GDM1 (cell line): ENCODE measurements around the gene CPNE9.
A peak's percentile ranks its signal among the peaks of the same experiment; 100 is the strongest.

Experiments
- DNase-seq: peaks from one replicate; lab custom pipeline; 2025; lab: John Stamatoyannopoulos, UW

Gene CPNE9

DNA sequence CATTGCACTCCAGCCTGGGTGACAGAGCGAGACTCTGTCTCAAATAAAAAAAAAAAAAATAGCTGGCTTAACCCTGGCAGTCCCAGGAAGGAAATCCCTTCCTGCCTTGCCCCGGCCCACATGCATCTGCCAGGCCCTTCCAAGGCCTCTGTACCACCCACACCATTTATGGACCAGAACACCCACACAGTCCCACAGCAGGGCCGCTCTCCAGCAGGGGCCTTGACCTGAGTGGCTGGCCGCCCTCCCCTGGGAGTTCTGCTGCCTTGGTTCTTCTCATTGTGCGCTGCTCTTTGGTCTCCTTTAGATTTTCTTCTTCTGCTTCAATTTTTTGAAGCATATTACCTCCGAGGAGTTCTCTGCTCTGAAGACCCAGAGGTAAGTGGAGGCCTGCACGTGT, 16.1 kb upstream of the CPNE9 start:
- DNase-seq = no peak

DNA sequence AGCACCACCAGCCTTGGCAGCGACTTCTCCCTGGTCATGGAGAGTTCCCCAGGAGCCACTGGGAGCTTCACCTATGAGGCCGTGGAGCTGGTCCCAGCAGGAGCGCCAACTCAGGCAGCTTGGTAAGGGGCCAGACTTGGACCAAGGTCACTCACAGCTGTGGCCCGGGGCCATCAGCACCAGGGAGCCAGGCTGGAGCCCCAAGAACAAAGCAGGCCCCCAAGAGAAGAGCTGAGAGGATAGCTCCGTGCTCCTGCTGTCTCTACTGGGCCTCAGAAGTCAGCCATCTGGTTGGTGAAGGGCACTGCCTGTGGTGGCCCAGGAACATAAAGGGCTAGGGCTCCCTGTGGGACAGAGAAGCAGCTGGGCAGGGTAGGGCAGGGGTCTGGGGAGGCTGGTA, 14.7 kb upstream of the CPNE9 start:
- no peak for DNase-seq

DNA sequence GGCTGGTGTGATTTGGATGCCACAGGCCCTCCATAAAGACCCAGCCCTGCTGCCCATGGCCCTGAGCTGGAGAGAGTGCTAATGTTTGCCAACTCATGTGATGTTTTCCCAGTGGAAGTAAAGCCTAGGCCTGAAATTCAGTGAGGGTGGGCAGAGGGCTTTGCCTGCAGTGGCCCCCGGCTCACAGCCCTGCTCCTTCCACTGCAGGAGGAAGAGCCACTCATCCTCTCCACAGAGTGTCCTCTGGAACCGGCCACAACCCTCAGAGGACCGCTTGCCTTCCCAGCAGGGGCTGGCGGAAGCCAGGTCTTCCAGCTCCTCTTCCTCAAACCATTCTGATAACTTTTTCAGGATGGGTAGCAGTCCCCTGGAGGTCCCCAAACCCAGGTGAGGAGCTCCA, 13.9 kb upstream of the CPNE9 start:
- DNase-seq = no peak

DNA sequence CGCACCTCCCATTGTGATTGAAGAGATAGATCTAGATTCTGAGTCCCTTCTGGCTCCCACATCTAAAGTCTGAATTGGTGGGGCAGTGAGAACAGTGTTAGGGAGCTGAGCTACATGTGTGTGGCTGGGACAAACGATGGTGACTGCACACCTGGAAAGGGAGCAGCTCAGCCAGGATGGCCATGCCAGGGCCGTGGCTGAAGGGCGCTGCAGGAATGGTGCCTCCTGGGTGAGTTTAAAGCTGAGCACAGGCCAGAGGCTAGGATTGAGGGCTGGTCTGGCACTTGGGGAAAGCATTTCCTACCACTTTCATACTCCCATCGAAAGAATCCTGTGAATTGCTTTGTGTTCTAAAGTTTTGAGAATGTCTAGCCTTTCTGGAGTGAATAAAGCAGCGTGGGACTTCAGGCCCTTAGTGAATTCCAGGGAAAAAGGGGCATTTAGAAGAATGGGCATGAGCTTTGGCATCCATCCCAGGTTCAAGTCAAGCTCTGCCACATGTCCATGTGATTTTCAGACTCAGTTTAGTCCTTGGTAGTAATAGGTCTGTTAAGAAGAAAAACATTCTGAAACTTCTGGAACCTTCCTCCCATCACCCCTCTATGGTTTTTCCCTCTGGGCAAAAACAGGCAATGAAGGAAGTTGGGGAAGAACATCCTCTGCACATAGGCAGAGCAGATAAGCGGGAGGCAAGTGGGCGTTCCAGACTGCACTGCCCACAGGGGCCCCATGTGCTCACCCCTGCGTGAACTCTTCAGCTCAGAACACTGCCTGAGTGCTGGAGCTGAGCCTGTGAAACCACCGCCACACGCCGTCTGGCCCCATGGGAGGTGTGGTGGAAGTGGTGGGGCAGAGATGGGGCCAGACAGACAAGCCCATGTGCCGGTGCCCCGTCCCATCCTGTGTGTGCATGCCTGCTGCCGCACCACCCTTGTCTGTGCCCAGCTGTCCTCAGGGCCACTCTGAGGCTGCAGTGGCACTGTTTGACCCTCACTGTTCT, 12.9 kb upstream of the CPNE9 start:
- DNase-seq = no peak

DNA sequence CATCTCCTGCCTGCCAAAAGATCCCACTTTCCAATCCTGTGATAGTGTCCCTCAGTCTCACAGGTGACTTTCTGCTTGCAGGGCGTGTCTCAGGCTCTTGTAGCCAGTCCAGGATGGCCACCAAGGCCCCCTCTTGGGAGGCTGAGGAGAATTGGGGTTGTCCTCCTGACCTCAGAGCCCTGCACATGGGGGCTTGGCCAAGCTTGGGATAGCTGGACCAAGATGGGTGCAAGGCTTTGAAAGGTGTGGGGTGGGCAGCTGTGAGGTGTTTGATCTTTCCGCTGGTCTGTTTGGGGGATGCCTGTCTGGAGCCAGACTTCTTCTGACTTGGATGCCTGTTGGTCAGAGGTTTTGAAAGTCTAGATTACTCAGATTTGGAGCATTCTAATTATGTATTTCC, 12.0 kb upstream of the CPNE9 start:
- DNase-seq = no peak

DNA sequence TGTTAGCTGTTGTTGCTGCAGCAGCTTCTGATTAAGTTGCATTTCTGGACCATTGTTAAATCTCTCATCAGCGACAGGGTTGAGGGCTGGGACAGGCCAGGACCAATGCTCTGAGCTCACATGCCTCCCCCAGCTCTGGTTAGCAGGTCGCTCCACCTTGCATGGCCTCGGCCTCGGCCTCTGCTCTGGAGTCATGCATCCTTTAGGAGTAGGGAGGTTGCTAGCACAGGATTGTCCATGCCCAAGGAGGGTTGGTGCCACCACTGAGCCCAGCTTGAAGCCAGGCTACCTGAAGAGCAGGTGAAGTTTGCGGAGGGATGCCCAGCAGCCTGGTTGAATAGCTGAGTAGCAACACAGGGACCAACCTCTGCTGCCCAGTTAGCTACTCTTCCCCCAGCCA, 11.2 kb upstream of the CPNE9 start:
- DNase-seq = no peak

DNA sequence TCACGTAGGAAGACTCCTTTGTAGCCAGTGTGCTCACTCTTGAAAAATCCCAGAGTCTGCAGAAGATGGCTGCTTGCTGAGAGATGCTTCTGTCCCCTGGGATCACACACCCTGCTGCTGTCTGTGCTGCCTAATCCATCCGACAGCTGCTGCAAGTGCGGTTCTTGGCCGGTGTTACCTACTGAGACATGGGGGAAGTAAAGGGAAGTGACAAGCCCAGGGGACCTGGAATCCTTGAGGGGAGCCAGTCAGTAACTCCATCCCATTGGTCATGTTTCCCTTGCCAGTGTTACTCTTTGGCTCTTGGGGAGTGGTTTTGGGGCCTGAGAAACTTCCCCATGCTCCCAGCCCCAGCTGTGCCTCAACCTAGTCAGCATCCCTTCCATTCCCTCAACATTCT, 8.3 kb upstream of the CPNE9 start:
- DNase-seq = no peak

DNA sequence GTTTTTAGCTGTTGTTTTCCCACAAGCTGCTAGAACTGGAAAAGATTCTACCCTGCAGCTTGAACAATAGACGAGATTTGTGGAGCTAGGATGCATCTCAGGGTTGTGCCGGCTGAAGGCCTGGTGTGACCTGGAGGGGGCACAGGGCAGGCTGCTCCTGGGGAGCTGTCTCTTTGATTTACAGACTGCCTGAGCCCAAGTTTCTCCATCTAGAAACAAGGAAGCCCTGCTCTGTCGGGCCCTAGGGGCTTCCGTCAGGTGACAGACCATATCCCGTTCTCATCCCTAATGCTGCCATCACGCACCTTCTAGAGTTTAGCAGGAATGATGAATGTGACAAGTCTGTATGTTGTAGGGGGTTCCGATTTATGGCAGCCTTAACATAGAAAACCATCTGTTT, 7.9 kb upstream of the CPNE9 start:
- DNase-seq = no peak

DNA sequence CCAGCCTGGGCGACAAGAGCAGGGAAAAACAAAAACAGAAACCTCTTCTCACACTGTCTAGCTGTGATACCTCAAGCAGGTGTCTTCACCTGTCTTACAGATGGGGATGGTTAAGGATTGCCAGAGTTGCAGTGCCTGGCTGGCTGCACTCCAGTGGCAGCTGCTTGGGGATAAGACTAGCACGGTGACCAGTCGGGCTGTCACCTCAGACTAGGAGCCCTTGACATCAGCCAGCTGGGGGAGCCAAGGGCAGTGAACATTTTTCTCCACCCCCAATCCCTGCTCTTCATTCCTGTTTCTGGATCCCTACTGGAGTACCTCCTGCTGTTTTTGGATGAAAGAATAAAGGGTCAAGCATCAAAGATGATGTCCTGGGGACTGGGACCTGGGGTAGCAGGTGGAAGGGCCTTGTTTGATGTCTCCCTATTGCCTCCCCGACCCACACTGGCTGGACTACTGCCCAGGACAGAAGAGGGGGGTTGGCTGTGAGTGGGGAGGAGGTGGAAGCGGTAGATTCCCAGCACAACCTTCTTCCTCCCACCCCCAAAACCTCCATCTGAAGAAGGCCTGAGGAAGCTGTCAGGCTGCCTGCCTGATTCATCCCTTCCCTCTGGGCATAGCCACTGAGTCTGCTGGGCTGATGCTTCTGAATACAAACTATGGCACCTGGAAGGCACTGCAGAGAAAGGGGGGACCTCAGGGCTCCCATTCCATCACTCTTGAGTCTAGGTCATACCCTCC, 7.0 kb upstream of the CPNE9 start:
- DNase-seq = no peak

DNA sequence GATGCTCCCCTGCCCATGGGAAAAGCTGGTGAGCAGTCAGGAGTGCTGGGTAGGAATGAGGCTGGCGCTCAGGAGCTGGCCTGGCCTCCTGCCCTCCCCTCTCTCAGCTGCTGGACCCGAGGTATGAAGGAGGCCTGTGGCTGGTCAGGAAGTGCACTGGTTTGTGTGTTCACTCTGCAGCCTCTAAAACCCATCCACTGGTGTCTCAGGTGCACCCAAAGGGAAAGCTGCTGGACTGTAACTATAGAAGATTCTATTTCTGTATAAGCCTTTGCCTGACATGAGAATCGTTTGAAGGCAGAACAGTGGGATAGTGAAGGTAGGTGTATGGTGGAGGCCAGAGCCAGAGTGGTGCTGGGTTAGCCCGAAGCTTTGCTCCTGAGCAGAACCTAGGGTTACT, 5.7 kb upstream of the CPNE9 start:
- no peak for DNase-seq

DNA sequence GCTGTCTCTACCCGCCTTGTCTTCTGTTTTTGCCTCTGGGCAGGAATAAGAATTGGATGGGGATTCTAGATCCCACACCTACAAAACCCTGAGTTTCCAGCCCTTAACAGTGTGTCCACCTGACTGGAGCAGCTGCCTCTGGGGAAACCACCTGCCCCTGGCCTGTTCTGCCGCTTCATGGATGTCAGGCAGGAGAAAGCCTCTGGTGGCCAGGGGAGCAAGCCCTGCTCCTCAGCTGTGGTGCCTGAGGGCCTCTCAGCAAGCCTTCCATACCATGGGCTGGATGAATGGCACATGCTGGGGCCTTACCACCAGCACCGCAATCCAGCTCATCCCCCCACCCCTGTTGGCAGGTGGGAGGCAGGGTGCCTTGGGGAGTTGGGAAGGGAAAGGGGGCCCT, 5.3 kb upstream of the CPNE9 start:
- DNase-seq = no peak

DNA sequence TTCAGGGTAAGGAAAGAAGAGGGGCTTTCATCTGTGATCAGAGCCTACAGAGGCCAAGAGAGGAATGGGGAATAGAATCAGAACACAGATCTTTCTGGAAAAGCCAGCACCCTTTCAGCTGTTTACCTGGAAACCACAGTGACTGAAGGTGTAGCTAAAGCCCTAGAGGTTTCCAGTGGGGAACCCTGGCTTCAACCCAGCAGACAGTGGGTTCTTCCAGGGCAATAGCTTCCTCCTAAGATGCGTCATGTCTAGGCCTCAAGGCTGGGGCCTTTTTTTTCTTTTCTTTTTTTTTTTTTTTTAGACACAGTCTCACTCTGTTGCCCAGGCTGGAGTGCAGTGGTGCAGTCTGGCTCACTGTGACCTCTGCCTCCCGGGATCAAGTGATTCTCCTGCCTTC, 3.1 kb upstream of the CPNE9 start:
- DNase-seq = no peak

DNA sequence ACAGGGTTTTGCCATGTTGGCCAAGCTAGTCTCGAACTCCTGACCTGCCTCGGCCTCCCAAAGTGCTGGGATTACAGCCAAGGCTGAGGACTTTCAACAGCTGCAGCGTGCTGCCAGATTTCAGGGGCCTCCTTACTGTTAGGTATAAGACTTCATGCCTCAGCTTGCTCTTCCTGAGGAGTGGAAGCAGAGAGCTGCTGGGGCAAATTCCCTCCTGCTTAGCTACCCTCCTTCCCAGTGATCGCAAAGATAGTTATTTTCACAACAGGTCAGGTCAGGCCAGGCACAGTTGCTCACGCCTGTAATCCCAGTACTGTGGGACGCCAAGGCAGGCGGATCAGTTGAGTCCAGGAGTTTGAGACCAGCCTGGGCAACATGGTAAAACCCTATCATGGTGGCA, 2.6 kb upstream of the CPNE9 start:
- no peak for DNase-seq

DNA sequence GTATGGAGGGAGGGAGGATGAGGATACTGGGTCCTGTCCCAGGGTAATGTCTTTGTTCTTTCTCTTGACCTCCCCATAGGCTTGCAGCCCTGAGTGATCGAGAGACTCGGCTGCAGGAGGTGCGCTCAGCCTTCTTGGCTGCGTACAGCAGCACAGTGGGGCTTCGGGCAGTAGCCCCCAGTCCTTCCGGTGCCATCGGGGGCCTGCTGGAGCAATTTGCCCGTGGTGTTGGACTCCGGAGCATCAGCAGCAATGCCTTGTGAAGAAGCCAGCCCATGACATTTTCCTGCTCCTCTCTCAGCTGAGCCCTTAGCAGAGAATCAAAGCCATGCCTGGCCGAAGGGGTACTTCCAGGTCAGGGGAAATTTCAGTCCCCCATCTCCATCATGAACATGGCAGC, 1.9 kb upstream of the CPNE9 start:
- DNase-seq = no peak

DNA sequence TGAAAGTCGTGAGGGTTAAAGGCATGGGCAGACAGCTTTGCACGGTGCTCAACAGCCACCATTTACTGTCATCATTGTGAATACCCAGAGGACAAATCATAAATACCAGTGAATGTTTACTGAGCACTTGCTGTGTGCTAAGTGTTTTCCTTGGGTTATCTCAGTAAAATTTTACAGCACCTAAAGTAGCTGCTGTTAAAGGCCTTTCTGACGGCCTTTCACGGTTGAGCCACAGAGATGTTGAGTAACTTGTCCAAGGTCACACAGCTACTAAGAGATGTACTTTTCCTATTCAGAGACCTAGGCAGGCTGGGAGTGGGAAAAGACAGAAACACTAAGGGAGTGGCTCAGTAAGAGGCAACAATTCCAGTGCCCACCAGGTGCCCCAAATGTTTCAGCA, 393 bp upstream of the CPNE9 start:
- DNase-seq = no peak

DNA sequence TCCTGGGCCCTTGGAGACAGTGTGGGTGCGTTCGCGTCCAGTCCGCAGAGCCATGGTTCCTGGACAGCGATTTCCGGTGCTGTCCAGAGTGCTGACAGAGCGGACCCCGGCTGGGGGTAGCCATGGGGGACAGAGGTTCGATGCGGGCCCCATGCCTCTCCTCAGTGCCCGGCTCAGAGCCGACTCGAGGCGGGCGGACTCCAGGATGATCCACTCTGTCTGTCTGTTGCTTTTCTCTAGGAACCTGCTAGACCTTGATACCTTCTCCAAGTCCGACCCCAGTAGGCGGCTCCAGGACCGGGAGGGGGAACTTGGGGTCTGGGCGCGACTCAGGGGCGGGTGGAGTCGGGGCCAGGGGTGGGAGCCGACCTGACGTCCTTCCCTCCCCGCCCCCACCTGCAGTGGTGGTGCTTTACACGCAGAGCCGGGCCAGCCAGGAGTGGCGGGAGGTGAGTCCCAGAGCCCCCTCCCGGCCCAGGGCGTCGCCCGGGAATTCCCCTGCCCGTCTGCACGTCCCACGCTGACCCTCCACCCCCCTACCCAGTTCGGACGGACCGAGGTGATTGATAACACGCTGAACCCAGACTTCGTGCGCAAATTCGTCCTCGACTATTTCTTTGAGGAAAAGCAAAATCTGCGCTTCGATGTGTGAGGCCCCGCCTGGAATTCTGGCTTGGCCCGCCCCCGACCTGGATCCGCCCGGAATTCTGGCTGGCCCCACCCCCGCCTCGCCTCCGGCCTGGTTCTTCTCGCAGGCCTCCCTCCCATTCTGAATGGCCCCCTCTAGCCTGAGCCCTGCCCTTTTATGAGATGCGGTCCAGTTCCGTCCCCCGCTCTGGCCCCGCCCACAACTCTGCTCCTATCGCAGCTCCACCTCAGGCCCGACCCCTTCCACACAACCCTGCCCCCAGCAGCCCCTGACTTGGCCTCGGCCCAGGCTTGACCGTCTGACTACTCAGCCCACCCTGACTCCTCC, 1.0 kb downstream of the CPNE9 start:
- no peak for DNase-seq

DNA sequence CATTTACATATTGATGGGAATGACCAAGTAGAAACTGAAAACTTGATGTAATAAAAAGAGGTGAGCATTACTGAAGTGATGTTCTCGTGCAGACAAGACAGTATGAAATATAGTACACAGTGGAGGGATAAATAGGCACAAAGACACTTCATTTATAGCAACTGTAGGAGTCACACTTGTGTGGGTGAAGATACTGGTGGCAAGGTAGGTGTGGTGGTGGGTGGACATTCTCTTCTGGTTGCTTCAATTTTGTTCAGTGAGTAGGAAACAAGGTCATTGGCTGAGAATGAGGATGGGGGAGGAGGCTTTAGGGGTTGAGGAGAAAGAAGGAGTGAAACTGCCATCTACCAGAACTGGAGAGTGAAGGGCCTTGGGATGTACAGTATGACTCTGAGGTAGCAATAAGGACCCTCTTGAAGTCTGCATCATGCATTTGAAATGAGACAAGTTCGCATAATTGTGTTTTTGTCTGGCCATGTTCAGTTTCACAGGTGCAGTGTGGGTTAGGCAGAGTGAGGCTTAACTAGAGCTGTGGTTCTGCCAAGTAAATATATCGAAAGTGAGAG, 6.6 kb downstream of the CPNE9 start:
- no peak for DNase-seq

DNA sequence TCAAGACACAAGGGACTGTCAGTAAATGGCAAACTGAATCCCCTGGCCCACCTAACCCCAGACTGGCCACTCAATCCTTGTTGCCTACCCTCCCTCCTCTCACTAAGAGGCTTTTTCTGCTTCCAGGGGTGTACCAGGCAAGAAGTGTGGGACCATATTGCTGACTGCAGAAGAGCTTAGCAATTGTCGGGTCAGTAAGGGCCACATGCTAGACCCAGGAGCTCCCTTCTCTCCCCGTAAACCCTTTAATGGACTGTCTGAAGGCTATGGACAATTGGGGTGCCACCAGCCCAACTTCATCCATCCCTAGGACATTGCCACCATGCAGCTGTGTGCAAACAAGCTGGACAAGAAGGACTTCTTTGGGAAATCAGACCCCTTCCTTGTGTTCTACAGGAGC, 8.8 kb downstream of the CPNE9 start:
- DNase-seq = no peak

DNA sequence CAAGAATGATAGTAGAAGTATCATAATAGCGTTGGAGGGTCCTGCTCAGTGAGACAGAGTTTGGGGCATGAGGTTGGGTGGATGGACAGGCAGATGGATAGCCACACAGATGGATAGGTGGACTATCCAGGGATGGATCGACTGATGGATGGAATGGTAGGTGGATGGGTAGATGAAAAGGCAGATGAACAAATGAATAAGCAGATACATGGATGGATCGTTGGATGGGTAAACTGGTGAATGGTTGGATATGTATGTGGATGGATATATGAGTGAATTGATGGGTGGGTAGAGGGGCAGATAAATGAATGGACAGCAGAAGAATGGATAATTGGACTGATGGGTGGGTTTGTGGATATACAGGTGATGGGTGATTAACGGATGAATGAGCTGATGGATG, 9.5 kb downstream of the CPNE9 start:
- DNase-seq = no peak

DNA sequence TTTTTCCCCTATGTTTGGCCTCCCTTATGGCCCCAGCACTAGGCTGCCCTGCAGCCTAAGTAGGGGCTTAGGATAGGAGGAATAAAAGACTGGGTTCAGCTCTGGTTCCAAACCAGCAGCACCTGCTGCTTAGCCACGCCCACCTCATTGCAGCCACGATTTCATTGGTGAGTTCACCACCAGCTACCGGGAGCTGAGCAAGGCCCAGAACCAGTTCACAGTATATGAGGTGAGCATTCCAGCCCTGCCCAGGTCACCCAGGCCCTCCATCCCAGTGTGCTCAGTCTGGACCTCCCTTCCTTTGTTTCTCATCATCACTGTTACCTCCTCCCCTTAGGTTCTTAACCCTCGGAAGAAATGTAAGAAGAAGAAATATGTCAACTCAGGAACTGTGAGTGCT, 11.5 kb downstream of the CPNE9 start:
- no peak for DNase-seq

DNA sequence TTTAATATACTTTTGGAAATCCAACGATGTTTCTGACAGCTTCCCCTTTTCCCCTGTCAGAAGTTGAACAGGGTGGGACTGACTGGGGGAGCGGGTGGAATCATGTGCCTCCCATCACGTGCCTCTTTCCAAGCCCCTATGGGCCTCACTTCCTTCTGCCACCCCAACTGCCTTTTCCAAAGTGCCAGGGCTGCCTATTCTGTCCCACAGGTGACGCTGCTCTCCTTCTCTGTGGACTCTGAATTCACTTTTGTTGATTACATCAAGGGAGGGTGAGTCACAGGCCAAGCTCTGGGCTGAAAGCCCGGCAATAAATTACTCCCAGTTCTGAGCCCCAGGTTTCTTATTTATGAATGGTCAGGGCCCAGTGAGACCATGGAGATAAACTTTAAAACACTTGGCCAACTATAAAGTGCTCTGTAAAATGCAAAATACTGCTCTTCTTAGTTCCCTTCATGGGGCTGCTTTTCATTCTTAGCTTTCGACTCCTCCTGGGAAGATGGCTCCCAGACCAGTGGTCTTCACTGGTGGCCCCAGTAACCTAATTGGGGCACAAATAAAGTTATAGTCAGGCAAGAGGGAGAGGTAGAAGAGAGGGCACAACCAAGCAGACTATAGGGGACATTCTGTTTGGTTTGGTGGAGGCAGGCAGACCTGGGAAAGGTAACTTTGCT, 12.3 kb downstream of the CPNE9 start:
- peak; percentile 86 for DNase-seq
